ENCODE results near the gene SLC39A6. TPM values are rescaled to one million over a fixed set of nuclear protein-coding genes. Genes with fewer than 3 reads are reported as not detected.

Gene SLC39A6
- polyA plus RNA-seq (260 and 298 TPM in 2 replicates), polyA minus RNA-seq (294 and 310 TPM in 2 replicates)

GRCh38 chr18:36129300-36130038 lies at the start of gene SLC39A6, which contains the start of gene ELP2:
Gene SLC39A6 (minus strand): TSS chr18:36129340. CDS start chr18:36127007, 2,333 bp downstream.
Gene ELP2 (plus strand): TSS chr18:36129899. CDS start chr18:36129934, 35 bp downstream.
- Histone ChIP-seq H3F3A (ENCODE audit: insufficient read depth, low read length, poor library complexity, severe bottlenecking) (no peaks in the 10 kb centered on the region), H2AFZ (ENCODE audit: low read depth, low read length) (peak within 1 kb of the TSS; percentile 95), H3K27ac (ENCODE audit: low read length) (peak within 1 kb of the TSS; percentile 97), H3K9ac (ENCODE audit: low read length) (peak within 1 kb of the TSS; percentile 99), H3K79me2 (replicated peaks; ENCODE audit: insufficient read depth, low read length) (peaks cover 89% of the 10 kb centered on the region), H3K36me3 (ENCODE audit: insufficient read depth, low read length) (peaks cover 1% of the 10 kb centered on the region), H3K4me3 (ENCODE audit: low read length) (peak within 1 kb of the TSS; percentile 75), H3K27me3 (ENCODE audit: insufficient read depth, low read depth, low read length) (no peaks in the 10 kb centered on the region), H4K20me1 (ENCODE audit: insufficient read depth) (no peaks in the 10 kb centered on the region), H3K9me2 (ENCODE audit: insufficient read depth, low read length) (no peaks in the 10 kb centered on the region), H3K9me3 (ENCODE audit: low read length) (no peaks in the 10 kb centered on the region), H3K4me2 (ENCODE audit: low read length) (peak within 1 kb of the TSS; percentile 90)
- TF ChIP-seq, protein P1, sequence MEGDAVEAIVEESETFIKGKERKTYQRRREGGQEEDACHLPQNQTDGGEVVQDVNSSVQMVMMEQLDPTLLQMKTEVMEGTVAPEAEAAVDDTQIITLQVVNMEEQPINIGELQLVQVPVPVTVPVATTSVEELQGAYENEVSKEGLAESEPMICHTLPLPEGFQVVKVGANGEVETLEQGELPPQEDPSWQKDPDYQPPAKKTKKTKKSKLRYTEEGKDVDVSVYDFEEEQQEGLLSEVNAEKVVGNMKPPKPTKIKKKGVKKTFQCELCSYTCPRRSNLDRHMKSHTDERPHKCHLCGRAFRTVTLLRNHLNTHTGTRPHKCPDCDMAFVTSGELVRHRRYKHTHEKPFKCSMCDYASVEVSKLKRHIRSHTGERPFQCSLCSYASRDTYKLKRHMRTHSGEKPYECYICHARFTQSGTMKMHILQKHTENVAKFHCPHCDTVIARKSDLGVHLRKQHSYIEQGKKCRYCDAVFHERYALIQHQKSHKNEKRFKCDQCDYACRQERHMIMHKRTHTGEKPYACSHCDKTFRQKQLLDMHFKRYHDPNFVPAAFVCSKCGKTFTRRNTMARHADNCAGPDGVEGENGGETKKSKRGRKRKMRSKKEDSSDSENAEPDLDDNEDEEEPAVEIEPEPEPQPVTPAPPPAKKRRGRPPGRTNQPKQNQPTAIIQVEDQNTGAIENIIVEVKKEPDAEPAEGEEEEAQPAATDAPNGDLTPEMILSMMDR (IDR thresholded peaks at IDR 0.05; ENCODE audit: poor library complexity, severe bottlenecking) = peak; percentile 34
- TF ChIP-seq EP300 (conservative IDR thresholded peaks at IDR 0.05; ENCODE audit: poor library complexity, severe bottlenecking) (peak; percentile 52), MXI1 (conservative IDR thresholded peaks at IDR 0.05; ENCODE audit: poor library complexity, severe bottlenecking) (peak; percentile 98), POLR2AphosphoS5 (IDR thresholded peaks at IDR 0.05) (peak; percentile 83), TAF1 (IDR thresholded peaks at IDR 0.05; ENCODE audit: low read depth) (peak; percentile 78), RAD21 (conservative IDR thresholded peaks at IDR 0.05) (peak; percentile 21), SMC3 (conservative IDR thresholded peaks at IDR 0.05; ENCODE audit: poor library complexity) (peak; percentile 23), EZH2 (IDR thresholded peaks at IDR 0.05; ENCODE audit: borderline replicate concordance, insufficient read depth, low read length, poor library complexity, severe bottlenecking) (no peak)
- TF ChIP-seq, protein P2, sequence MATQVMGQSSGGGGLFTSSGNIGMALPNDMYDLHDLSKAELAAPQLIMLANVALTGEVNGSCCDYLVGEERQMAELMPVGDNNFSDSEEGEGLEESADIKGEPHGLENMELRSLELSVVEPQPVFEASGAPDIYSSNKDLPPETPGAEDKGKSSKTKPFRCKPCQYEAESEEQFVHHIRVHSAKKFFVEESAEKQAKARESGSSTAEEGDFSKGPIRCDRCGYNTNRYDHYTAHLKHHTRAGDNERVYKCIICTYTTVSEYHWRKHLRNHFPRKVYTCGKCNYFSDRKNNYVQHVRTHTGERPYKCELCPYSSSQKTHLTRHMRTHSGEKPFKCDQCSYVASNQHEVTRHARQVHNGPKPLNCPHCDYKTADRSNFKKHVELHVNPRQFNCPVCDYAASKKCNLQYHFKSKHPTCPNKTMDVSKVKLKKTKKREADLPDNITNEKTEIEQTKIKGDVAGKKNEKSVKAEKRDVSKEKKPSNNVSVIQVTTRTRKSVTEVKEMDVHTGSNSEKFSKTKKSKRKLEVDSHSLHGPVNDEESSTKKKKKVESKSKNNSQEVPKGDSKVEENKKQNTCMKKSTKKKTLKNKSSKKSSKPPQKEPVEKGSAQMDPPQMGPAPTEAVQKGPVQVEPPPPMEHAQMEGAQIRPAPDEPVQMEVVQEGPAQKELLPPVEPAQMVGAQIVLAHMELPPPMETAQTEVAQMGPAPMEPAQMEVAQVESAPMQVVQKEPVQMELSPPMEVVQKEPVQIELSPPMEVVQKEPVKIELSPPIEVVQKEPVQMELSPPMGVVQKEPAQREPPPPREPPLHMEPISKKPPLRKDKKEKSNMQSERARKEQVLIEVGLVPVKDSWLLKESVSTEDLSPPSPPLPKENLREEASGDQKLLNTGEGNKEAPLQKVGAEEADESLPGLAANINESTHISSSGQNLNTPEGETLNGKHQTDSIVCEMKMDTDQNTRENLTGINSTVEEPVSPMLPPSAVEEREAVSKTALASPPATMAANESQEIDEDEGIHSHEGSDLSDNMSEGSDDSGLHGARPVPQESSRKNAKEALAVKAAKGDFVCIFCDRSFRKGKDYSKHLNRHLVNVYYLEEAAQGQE (IDR thresholded peaks at IDR 0.05; ENCODE audit: borderline replicate concordance) = peak; percentile 70

GRCh38 chr18:36177913-36178312 lies 48.8 kb upstream of the SLC39A6 start:
- H3K9ac ChIP-seq (ENCODE audit: low read length) = no peak overlapping the region
- H3F3A ChIP-seq (ENCODE audit: insufficient read depth, low read length, poor library complexity, severe bottlenecking) = no peaks in the 10 kb centered on the region
- no peak overlapping the region for H3K27ac ChIP-seq (ENCODE audit: low read length)
- H3K9me3 ChIP-seq (ENCODE audit: low read length) = no peaks in the 10 kb centered on the region
- H3K79me2 ChIP-seq (replicated peaks; ENCODE audit: insufficient read depth, low read length) = no peaks in the 10 kb centered on the region
- H3K4me2 ChIP-seq (ENCODE audit: low read length) = no peak overlapping the region
- no peak overlapping the region for H2AFZ ChIP-seq (ENCODE audit: low read depth, low read length)
- no peaks in the 10 kb centered on the region for H3K9me2 ChIP-seq (ENCODE audit: insufficient read depth, low read length)
- TF ChIP-seq, protein P1 (IDR thresholded peaks at IDR 0.05; ENCODE audit: poor library complexity, severe bottlenecking) = no peak
- TF ChIP-seq TAF1 (IDR thresholded peaks at IDR 0.05; ENCODE audit: low read depth) = no peak
- no peak for TF ChIP-seq EP300 (conservative IDR thresholded peaks at IDR 0.05; ENCODE audit: poor library complexity, severe bottlenecking)
- TF ChIP-seq, protein P2 (IDR thresholded peaks at IDR 0.05; ENCODE audit: borderline replicate concordance) = no peak
- TF ChIP-seq POLR2AphosphoS5 (IDR thresholded peaks at IDR 0.05) = no peak
- no peak for TF ChIP-seq RAD21 (conservative IDR thresholded peaks at IDR 0.05)
- no peak for TF ChIP-seq EZH2 (IDR thresholded peaks at IDR 0.05; ENCODE audit: borderline replicate concordance, insufficient read depth, low read length, poor library complexity, severe bottlenecking)
- no peak for TF ChIP-seq SMC3 (conservative IDR thresholded peaks at IDR 0.05; ENCODE audit: poor library complexity)
- no peak for TF ChIP-seq MXI1 (conservative IDR thresholded peaks at IDR 0.05; ENCODE audit: poor library complexity, severe bottlenecking)
- no peaks in the 10 kb centered on the region for H3K27me3 ChIP-seq (ENCODE audit: insufficient read depth, low read depth, low read length)
- no peaks in the 10 kb centered on the region for H3K36me3 ChIP-seq (ENCODE audit: insufficient read depth, low read length)
- no peak overlapping the region for H3K4me3 ChIP-seq (ENCODE audit: low read length)
- H4K20me1 ChIP-seq (ENCODE audit: insufficient read depth) = no peaks in the 10 kb centered on the region
